Measurements from ENCODE around the gene LRP10.
"Not testable (repeated sequence)": the region's sequence is repeated elsewhere in the genome, so short reads cannot be mapped to it uniquely, and the experiment has no call there.

LRP10 gene

GRCh38 chr14:22871224-22872032 lies at the start of gene LRP10:
LRP10 (plus strand) TSS chr14:22871740; CDS start chr14:22872304, 564 bp downstream.
- peak; percentile 98 for DNase-seq

- DNase-seq = peak; percentile 80
These were observed 49.4 kb upstream of the LRP10 start for GRCh38 chr14:22822016-22822570.

- peak; percentile 98 for DNase-seq
These were observed 48.9 kb upstream of the LRP10 start for GRCh38 chr14:22822571-22823098.

GRCh38 chr14:22824711-22825359 lies 46.7 kb upstream of the LRP10 start:
- DNase-seq = peak; percentile 96

GRCh38 chr14:22829076-22829660 lies 42.4 kb upstream of the LRP10 start:
- not testable (repeated sequence) for DNase-seq

- peak; percentile 92 for DNase-seq
These were observed 41.7 kb upstream of the LRP10 start, which contains the start of gene MRPL52 for GRCh38 chr14:22829661-22830442. MRPL52 (plus strand) TSS chr14:22829887; CDS start chr14:22829913, 26 bp downstream.

- DNase-seq = no peak
These were observed 41.0 kb upstream of the LRP10 start for GRCh38 chr14:22830443-22831010.

GRCh38 chr14:22835505-22835904 lies 36.0 kb upstream of the LRP10 start:
- peak; percentile 42 for DNase-seq

GRCh38 chr14:22836301-22837113 lies 35.0 kb upstream of the LRP10 start, which contains the start of gene MMP14:
MMP14 (plus strand) TSS chr14:22836585; CDS start chr14:22836818, 233 bp downstream.
- peak; percentile 92 for DNase-seq

GRCh38 chr14:22837114-22837749 lies 34.3 kb upstream of the LRP10 start:
- no peak for DNase-seq

- DNase-seq = no peak
These were observed 33.6 kb upstream of the LRP10 start for GRCh38 chr14:22837750-22838538.

- peak; percentile 70 for DNase-seq
These were observed 32.9 kb upstream of the LRP10 start for GRCh38 chr14:22838631-22839041.

GRCh38 chr14:22839159-22839779 lies 32.3 kb upstream of the LRP10 start:
- peak; percentile 67 for DNase-seq

GRCh38 chr14:22841311-22841710 lies 30.2 kb upstream of the LRP10 start:
- no peak for DNase-seq

- no peak for DNase-seq
These were observed 29.8 kb upstream of the LRP10 start for GRCh38 chr14:22841769-22842168.

- no peak for DNase-seq
These were observed 29.1 kb upstream of the LRP10 start for GRCh38 chr14:22842211-22843122.

- DNase-seq = no peak
These were observed 28.2 kb upstream of the LRP10 start for GRCh38 chr14:22843123-22843925.
